WTC11 (cell line): ENCODE results near the gene DNAH14. TPM values are rescaled to one million over a fixed set of nuclear protein-coding genes. Genes with fewer than 3 reads are reported as not detected.

Experiments used
- ATAC-seq: fragments of 200-7000 bp; cut with Tn5 transposase; 2 replicates; pipeline ENCODE4 v1.10.0; 2021; ENCODE audit warnings: mild to moderate bottlenecking, moderate library complexity
- CTCF ChIA-PET: fragments of 300-600 bp; sonication (Branson Sonifier 250); formaldehyde crosslinking; loops from one replicate; lab custom pipeline; 2021; ENCODE audit warnings: antibody characterized with exemption; lab: Charles Lee
- POLR2A ChIA-PET: fragments of 350-600 bp; sonication (Branson Sonifier 250); formaldehyde crosslinking; loops from one replicate; lab custom pipeline; 2021; ENCODE audit warnings: antibody characterized with exemption; lab: Charles Lee
- DNase-seq: peaks from one replicate; pipeline ENCODE4 v3.0.0; 2021; ENCODE audit warnings: low spot score
- H3K27ac Mint-ChIP-seq: 2 replicates; pipeline ENCODE4 v1.8.0; 2021; ENCODE audit warnings: mixed read lengths
- H3K27me3 Mint-ChIP-seq: 2 replicates; pipeline ENCODE4 v1.8.0; 2021; ENCODE audit warnings: low read depth, mild to moderate bottlenecking, moderate library complexity, mixed read lengths
- H3K36me3 Mint-ChIP-seq: 2 replicates; pipeline ENCODE4 v1.8.0; 2021; ENCODE audit warnings: mixed read lengths
- H3K4me1 Mint-ChIP-seq: 2 replicates; pipeline ENCODE4 v1.8.0; 2022; ENCODE audit warnings: mixed read lengths
- H3K4me3 Mint-ChIP-seq: 2 replicates; pipeline ENCODE4 v1.8.0; 2021; ENCODE audit warnings: mild to moderate bottlenecking, moderate library complexity, mixed read lengths
- H3K9me3 Mint-ChIP-seq: 2 replicates; pipeline ENCODE4 v1.8.0; 2021; ENCODE audit warnings: mixed read lengths
- CREB1 ChIP-seq: sonication (generic); formaldehyde crosslinking; IDR thresholded peaks from 2 replicates; pipeline ENCODE4 v1.8.0; 2023; ENCODE audit warnings: mild to moderate bottlenecking, missing genetic modification reagents
- CTCF ChIP-seq: fragments of 200-600 bp; IDR thresholded peaks from 2 replicates; pipeline ENCODE4 v1.8.0; 2022; ENCODE audit warnings: antibody characterized with exemption
- E2F4 ChIP-seq: sonication (generic); formaldehyde crosslinking; IDR thresholded peaks from 2 replicates; pipeline ENCODE4 v1.8.1; 2022; ENCODE audit warnings: low read depth, mild to moderate bottlenecking, moderate library complexity, missing genetic modification reagents, borderline replicate concordance
- IRF2 ChIP-seq: sonication (generic); formaldehyde crosslinking; IDR thresholded peaks from 2 replicates; pipeline ENCODE4 v1.8.0; 2022; ENCODE audit warnings: low read depth, missing genetic modification reagents, borderline replicate concordance
- JAZF1 ChIP-seq: fragments of 250-450 bp; sonication (Bioruptor Pico); IDR thresholded peaks from 2 replicates; pipeline ENCODE4 v1.9.0; 2021; ENCODE audit warnings: moderate library complexity, mild to moderate bottlenecking, inconsistent platforms
- JUN ChIP-seq: sonication (generic); formaldehyde crosslinking; IDR thresholded peaks from 2 replicates; pipeline ENCODE4 v1.8.0; 2023; ENCODE audit warnings: mild to moderate bottlenecking, missing genetic modification reagents
- KAT7 ChIP-seq: sonication (generic); formaldehyde crosslinking; IDR thresholded peaks from 2 replicates; pipeline ENCODE4 v1.8.1; 2023; ENCODE audit warnings: missing genetic modification reagents, mild to moderate bottlenecking, borderline replicate concordance
- NFYB ChIP-seq: sonication (generic); formaldehyde crosslinking; conservative IDR thresholded peaks from 2 replicates; pipeline ENCODE4 v1.8.0; 2022; ENCODE audit warnings: low read depth, missing genetic modification reagents
- NR2C2 ChIP-seq: sonication (generic); formaldehyde crosslinking; IDR thresholded peaks from 2 replicates; pipeline ENCODE4 v1.8.0; 2022; ENCODE audit warnings: mild to moderate bottlenecking, missing genetic modification reagents
- RELA ChIP-seq: sonication (generic); formaldehyde crosslinking; IDR thresholded peaks from 2 replicates; pipeline ENCODE4 v1.8.1; 2022; ENCODE audit warnings: missing genetic modification reagents, mild to moderate bottlenecking, borderline replicate concordance
- ZBTB43 ChIP-seq: sonication (generic); formaldehyde crosslinking; IDR thresholded peaks from 2 replicates; pipeline ENCODE4 v1.8.1; 2023; ENCODE audit warnings: mild to moderate bottlenecking, missing genetic modification reagents
- ZMAT4 ChIP-seq: fragments of 250-450 bp; sonication (Bioruptor Pico); IDR thresholded peaks from 2 replicates; pipeline ENCODE4 v1.9.0; 2021; ENCODE audit warnings: mild to moderate bottlenecking
- ZNF121 ChIP-seq: sonication (generic); formaldehyde crosslinking; IDR thresholded peaks from 2 replicates; pipeline ENCODE4 v1.8.0; 2023; ENCODE audit warnings: missing genetic modification reagents
- ZNF512 ChIP-seq: sonication (generic); formaldehyde crosslinking; IDR thresholded peaks from 2 replicates; pipeline ENCODE4 v1.8.1; 2022; ENCODE audit warnings: missing genetic modification reagents, borderline replicate concordance
- total RNA-seq: library from RNA; stranded (reverse); gene quantifications from 3 replicates; pipeline ENCODE4 v1.2.3, GENCODE V29; 2021
- TF ChIP-seq, protein P1 (sequence below): sonication (generic); formaldehyde crosslinking; IDR thresholded peaks from 2 replicates; pipeline ENCODE4 v1.8.0; 2022; ENCODE audit warnings: mild to moderate bottlenecking, missing genetic modification reagents
- TF ChIP-seq, protein P2 (sequence below): sonication (generic); formaldehyde crosslinking; IDR thresholded peaks from 2 replicates; pipeline ENCODE4 v1.8.1; 2023; ENCODE audit warnings: mild to moderate bottlenecking, missing genetic modification reagents, moderate library complexity
- TF ChIP-seq, protein P3 (sequence below): sonication (generic); formaldehyde crosslinking; IDR thresholded peaks from 2 replicates; pipeline ENCODE4 v1.8.0; 2022; ENCODE audit warnings: mild to moderate bottlenecking, missing genetic modification reagents
- TF ChIP-seq, protein P4 (sequence below): sonication (generic); formaldehyde crosslinking; IDR thresholded peaks from 2 replicates; pipeline ENCODE4 v1.8.0; 2022; ENCODE audit warnings: missing genetic modification reagents

The DNAH14 gene
- total RNA-seq, 1 experiment from 2014 or later: 34.1 TPM

DNA sequence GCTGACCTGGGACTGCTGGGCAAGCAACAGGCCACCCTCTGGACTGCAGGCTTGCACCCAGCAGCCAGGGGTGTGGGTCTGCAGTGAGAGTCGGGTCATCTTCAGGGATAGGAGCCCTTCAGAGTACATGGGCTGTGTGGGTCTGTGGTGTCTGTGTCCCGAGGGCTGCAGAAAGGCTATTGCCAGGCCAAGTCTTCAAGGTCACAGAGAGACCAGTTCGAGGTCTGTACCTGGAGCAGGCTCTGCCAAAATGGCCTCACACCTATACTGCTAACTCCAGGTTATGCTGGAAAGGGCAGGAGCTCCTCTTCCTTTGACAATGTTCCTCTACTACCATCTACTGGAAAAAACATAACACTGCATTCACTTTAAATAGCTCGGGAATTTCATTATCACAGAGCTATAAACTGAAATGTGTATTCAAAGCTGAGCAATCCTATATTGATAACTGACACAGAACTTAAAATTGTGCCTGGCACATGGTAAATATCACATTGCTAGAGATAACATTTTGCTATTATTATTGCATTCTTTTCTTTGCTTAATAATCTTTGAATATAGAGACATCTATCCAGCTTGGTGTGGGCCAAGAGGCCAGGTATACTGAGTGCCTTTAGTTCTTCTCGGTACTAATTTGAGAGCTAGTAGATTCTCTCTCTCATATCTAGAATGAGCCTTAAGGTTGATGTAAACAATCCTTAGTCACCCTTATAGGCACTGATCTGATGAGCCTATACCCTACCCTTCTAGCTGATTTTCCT is 6.9 kb upstream of the DNAH14 start:
- TF ChIP-seq, protein P1, sequence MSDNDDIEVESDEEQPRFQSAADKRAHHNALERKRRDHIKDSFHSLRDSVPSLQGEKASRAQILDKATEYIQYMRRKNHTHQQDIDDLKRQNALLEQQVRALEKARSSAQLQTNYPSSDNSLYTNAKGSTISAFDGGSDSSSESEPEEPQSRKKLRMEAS (CRISPR knock-in tag): peak; percentile 59; the same call in 1 of the 2 replicates
- TF ChIP-seq NFYB (CRISPR knock-in tag) (no peak), ZNF121 (peak; percentile 62; the same call in 1 of the 2 replicates), CTCF (peak; percentile 42), ZBTB43 (CRISPR knock-in tag) (no peak)
- peaks cover 1% of the 10 kb centered on the region for H3K27me3 Mint-ChIP-seq
- H3K36me3 Mint-ChIP-seq: no peaks in the 10 kb centered on the region
- H3K4me1 Mint-ChIP-seq: no peaks in the 10 kb centered on the region
- peaks cover 4% of the 10 kb centered on the region for H3K9me3 Mint-ChIP-seq
- POLR2A ChIA-PET: no interaction called here
- no peak overlapping the region for H3K4me3 Mint-ChIP-seq
- H3K27ac Mint-ChIP-seq: no peak overlapping the region
- CTCF ChIA-PET: interaction anchor here (0.5 to 2.3 kb wide), 94 partner anchors 10 to 806 kb away, joined by 3 to 76 read pairs (median 4); partner anchors contain the start of genes CNIH3 and WDR26
- ATAC-seq (peak; percentile 98), DNase-seq (no peak)

DNA sequence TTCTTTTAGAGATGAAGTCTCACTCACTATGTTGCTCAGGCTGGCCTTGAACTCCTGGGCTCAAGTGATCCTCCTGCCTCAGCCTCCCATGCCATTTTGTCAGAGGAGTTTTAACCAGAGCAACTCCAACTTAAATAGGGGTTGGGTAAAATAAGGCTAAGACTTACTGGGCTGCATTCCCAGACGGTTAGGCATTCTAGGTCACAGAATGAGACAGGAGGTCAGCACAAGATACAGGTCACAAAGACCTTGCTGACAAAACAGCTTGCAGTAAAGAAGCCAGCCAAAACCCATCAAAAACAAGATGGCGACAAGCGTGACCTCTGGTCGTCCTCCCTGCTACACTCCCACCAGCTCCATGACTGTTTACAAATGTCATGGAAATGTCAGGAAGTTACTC is 5.7 kb upstream of the DNAH14 start:
- Mint-ChIP-seq H3K9me3 (peaks cover 7% of the 10 kb centered on the region), H3K27ac (no peak overlapping the region), H3K27me3 (peaks cover 3% of the 10 kb centered on the region), H3K4me3 (no peak overlapping the region), H3K36me3 (no peaks in the 10 kb centered on the region), H3K4me1 (no peaks in the 10 kb centered on the region)
- ATAC-seq (no peak), DNase-seq (no peak)
- ChIA-PET CTCF (interaction anchor here (2.3 kb wide), 1 partner anchor 70 kb away, joined by 58 read pairs; no protein-coding TSS in a partner anchor), POLR2A (no interaction called here)
- TF ChIP-seq NR2C2 (CRISPR knock-in tag) (no peak), RELA (CRISPR knock-in tag) (no peak), ZNF512 (CRISPR knock-in tag) (no peak), CREB1 (CRISPR knock-in tag) (no peak), JUN (no peak), ZNF121 (no peak), IRF2 (no peak), E2F4 (CRISPR knock-in tag) (no peak), KAT7 (CRISPR knock-in tag) (no peak), JAZF1 (CRISPR knock-in tag) (no peak), ZMAT4 (CRISPR knock-in tag) (no peak)
- TF ChIP-seq, protein P2, sequence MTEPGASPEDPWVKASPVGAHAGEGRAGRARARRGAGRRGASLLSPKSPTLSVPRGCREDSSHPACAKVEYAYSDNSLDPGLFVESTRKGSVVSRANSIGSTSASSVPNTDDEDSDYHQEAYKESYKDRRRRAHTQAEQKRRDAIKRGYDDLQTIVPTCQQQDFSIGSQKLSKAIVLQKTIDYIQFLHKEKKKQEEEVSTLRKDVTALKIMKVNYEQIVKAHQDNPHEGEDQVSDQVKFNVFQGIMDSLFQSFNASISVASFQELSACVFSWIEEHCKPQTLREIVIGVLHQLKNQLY (CRISPR knock-in tag): no peak
- TF ChIP-seq, protein P3, sequence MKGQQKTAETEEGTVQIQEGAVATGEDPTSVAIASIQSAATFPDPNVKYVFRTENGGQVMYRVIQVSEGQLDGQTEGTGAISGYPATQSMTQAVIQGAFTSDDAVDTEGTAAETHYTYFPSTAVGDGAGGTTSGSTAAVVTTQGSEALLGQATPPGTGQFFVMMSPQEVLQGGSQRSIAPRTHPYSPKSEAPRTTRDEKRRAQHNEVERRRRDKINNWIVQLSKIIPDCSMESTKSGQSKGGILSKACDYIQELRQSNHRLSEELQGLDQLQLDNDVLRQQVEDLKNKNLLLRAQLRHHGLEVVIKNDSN (CRISPR knock-in tag): no peak
- TF ChIP-seq, protein P4, sequence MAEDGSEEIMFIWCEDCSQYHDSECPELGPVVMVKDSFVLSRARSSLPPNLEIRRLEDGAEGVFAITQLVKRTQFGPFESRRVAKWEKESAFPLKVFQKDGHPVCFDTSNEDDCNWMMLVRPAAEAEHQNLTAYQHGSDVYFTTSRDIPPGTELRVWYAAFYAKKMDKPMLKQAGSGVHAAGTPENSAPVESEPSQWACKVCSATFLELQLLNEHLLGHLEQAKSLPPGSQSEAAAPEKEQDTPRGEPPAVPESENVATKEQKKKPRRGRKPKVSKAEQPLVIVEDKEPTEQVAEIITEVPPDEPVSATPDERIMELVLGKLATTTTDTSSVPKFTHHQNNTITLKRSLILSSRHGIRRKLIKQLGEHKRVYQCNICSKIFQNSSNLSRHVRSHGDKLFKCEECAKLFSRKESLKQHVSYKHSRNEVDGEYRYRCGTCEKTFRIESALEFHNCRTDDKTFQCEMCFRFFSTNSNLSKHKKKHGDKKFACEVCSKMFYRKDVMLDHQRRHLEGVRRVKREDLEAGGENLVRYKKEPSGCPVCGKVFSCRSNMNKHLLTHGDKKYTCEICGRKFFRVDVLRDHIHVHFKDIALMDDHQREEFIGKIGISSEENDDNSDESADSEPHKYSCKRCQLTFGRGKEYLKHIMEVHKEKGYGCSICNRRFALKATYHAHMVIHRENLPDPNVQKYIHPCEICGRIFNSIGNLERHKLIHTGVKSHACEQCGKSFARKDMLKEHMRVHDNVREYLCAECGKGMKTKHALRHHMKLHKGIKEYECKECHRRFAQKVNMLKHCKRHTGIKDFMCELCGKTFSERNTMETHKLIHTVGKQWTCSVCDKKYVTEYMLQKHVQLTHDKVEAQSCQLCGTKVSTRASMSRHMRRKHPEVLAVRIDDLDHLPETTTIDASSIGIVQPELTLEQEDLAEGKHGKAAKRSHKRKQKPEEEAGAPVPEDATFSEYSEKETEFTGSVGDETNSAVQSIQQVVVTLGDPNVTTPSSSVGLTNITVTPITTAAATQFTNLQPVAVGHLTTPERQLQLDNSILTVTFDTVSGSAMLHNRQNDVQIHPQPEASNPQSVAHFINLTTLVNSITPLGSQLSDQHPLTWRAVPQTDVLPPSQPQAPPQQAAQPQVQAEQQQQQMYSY (CRISPR knock-in tag): no peak
